H1 (cell line): ENCODE data around the gene SFRP5.

Source experiments
- ATF2 ChIP-seq: IDR thresholded peaks from 2 replicates; pipeline ENCODE4 v1.6.1; 2012; ENCODE audit warnings: low read length, inconsistent platforms
- CHD1 ChIP-seq: IDR thresholded peaks from 2 replicates; pipeline ENCODE4 v1.6.1; 2012; ENCODE audit warnings: low read depth, low read length, improper control_type of control experiment
- CREB1 ChIP-seq: IDR thresholded peaks from 2 replicates; pipeline ENCODE4 v1.6.1; 2012; ENCODE audit warnings: inconsistent platforms
- CTCF ChIP-seq, 3 experiments: IDR thresholded peaks; 1 replicate in 2 of 3; 2 replicates in 1 of 3; pipeline versions ENCODE4 v1.5.1 to v1.6.1; 2011; ENCODE audit warnings: low read length in 3 of 3, mild to moderate bottlenecking in 3 of 3, inconsistent platforms in 2 of 3, low read depth in 1 of 3, moderate library complexity in 1 of 3; ENCODE audit not compliant: insufficient read depth in 1 of 3; ENCODE audit errors: control extremely low read depth in 1 of 3
- EP300 ChIP-seq, 2 experiments: IDR thresholded peaks; 1 replicate in 1 of 2; 2 replicates in 1 of 2; pipeline ENCODE4 v1.6.1; 2011 to 2012; ENCODE audit warnings: low read depth in 2 of 2, low read length in 2 of 2, mild to moderate bottlenecking in 2 of 2, borderline replicate concordance in 1 of 2, inconsistent platforms in 1 of 2, moderate library complexity in 1 of 2
- KDM1A ChIP-seq: fragments of 200-600, 300-600 bp; sonication (generic); IDR thresholded peaks from 2 replicates; pipeline ENCODE4 v1.7.1; 2016; ENCODE audit warnings: mild to moderate bottlenecking, low read length, borderline replicate concordance
- POLR2A ChIP-seq, 2 experiments: IDR thresholded peaks; 1 replicate in 1 of 2; 2 replicates in 1 of 2; pipeline ENCODE4 v1.6.1; 2011; ENCODE audit warnings: low read depth in 2 of 2, low read length in 2 of 2, mild to moderate bottlenecking in 2 of 2; ENCODE audit errors: control extremely low read depth in 1 of 2
- POU5F1 ChIP-seq: IDR thresholded peaks from 2 replicates; pipeline ENCODE4 v1.6.1; 2011; ENCODE audit warnings: low read depth, mild to moderate bottlenecking, low read length, moderate library complexity
- RXRA ChIP-seq: IDR thresholded peaks from 2 replicates; pipeline ENCODE4 v1.6.1; 2011; ENCODE audit warnings: low read depth, mild to moderate bottlenecking, low read length, moderate library complexity; ENCODE audit not compliant: insufficient read depth
- TCF12 ChIP-seq: IDR thresholded peaks from 2 replicates; pipeline ENCODE4 v1.6.1; 2011; ENCODE audit warnings: low read depth, mild to moderate bottlenecking, low read length
- TEAD4 ChIP-seq: IDR thresholded peaks from 2 replicates; pipeline ENCODE4 v1.6.1; 2012; ENCODE audit warnings: low read depth, low read length, inconsistent platforms, mixed read lengths

DNA sequence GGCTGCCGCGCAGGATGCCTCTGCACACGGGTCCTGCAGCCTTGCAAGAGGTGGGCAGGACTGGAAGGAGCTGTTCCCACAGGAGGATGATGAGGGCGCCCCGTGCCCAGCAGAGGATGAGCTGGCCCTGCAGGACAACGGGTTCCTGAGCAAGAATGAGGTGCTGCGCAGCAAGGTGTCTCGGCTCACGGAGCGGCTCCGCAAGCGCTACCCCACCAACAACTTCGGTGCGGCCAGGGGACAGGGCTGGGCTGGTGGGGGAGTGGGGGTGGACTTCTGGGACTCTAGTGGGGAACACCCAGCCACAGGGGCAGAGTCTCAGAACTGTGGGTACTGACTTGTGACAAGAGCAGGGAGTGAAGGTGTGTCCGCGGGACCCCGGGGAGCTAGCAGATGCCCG is 18.8 kb downstream of the SFRP5 start:
- TF ChIP-seq CREB1 (no peak), POU5F1 (no peak), TEAD4 (no peak), CTCF (IDR thresholded peaks at IDR 0.05; ENCODE audit: control extremely low read depth in 1 of 3, insufficient read depth in 1 of 3, low read depth in 1 of 3, low read length in 3 of 3) (no peak), POLR2A (IDR thresholded peaks at IDR 0.05; ENCODE audit: control extremely low read depth in 1 of 2, low read depth in 2 of 2, low read length in 2 of 2) (no peak), TCF12 (no peak), KDM1A (no peak), ATF2 (no peak), CHD1 (no peak), RXRA (no peak), EP300 (IDR thresholded peaks at IDR 0.05; ENCODE audit: borderline replicate concordance in 1 of 2, low read depth in 2 of 2, low read length in 2 of 2) (no peak)
